ENCODE measurements around the gene HNF4A. TPM values are rescaled to one million over a fixed set of nuclear protein-coding genes. Genes with fewer than 3 reads are reported as not detected.

The HNF4A gene
- total and polyA plus RNA-seq, 2 of the 13 experiments (the other 11 are each of a cell fraction or from before 2014, with no cell fraction given) = 80.9 to 169 TPM

DNA sequence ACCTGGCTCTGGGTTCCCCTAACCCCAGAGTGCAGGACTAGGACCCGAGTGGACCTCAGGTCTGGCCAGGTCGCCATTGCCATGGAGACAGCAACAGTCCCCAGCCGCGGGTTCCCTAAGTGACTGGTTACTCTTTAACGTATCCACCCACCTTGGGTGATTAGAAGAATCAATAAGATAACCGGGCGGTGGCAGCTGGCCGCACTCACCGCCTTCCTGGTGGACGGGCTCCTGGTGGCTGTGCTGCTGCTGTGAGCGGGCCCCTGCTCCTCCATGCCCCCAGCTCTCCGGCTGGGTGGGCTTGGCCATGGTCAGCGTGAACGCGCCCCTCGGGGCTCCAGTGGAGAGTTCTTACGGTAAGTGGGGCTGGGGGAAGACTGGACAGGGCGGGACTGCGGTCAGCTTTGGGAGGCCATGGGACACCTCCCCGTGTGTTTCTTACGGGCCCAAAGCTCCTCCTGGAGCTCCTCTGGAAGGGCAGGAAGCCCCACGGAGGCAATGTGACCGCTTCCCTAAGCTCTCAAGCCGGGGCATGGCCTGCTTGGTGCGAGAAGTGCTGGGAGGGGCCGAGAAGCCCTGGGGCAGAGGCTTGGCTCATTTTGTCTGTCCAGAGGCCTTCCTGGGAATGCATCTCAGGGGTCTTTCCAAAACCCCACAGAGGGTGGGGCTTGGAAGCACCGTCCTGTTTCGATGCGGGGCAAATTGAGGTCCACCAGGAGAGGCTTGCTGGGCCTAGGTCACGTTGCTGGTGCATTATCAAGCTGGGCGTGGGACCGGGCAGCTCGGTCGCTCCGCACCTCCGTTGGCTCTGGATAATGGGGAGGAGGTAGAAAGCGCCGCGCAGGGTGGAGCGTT, at the start of gene HNF4A (continued):
- TF ChIP-seq, protein P1, sequence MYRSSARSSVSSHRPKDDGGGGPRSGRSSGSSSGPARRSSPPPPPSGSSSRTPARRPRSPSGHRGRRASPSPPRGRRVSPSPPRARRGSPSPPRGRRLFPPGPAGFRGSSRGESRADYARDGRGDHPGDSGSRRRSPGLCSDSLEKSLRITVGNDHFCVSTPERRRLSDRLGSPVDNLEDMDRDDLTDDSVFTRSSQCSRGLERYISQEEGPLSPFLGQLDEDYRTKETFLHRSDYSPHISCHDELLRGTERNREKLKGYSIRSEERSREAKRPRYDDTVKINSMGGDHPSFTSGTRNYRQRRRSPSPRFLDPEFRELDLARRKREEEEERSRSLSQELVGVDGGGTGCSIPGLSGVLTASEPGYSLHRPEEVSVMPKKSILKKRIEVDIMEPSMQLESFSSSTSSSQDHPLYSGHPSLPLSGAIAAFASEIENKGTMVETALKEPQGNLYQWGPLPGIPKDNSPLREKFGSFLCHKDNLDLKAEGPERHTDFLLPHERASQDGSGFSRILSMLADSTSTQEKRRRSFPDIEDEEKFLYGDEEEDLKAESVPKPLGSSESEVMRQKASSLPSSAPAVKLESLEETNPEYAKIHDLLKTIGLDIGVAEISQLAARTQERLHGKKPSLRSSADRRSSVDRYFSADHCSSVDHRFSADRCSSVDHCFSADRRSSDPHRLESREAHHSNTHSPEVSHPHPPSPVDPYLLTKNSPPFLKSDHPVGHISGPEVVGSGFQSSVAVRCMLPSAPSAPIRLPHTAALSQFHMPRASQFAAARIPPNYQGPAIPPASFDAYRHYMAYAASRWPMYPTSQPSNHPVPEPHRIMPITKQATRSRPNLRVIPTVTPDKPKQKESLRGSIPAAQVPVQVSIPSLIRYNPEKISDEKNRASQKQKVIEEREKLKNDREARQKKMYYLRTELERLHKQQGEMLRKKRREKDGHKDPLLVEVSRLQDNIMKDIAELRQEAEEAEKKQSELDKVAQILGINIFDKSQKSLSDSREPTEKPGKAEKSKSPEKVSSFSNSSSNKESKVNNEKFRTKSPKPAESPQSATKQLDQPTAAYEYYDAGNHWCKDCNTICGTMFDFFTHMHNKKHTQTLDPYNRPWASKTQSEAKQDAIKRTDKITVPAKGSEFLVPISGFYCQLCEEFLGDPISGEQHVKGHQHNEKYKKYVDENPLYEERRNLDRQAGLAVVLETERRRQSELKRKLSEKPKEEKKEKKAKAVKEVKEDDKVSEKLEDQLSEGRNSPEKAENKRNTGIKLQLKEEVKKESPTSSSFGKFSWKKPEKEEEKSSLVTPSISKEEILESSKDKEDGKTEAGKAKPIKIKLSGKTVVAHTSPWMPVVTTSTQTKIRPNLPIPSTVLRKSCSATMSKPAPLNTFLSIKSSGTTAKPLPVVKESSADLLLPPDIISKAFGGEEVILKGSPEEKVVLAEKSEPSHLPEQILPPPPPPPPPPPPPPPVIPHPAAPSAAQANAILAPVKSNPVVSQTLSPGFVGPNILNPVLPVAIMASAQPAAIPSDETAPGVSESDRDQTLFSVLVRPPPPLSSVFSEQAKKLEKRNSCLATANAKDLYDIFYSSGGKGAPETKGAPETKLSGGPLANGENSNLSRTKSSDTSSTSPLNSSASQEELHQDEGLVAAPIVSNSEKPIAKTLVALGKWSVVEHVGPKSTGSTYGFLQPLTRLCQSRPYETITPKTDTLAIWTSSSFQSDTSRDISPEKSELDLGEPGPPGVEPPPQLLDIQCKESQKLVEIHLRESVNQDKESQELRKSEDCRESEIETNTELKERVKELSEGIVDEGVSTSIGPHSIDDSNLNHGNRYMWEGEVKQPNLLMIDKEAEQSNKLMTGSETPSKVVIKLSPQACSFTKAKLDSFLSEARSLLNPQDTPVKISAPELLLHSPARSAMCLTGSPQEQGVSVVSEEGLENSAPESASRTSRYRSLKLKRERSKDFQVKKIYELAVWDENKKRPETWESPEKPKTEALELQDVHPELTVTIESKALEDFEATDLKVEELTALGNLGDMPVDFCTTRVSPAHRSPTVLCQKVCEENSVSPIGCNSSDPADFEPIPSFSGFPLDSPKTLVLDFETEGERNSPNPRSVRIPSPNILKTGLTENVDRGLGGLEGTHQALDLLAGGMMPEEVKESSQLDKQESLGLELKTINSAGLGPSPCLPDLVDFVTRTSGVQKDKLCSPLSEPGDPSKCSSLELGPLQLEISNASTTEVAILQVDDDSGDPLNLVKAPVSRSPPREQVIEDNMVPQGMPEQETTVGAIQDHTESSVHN (CRISPR knock-in tag; IDR thresholded peaks at IDR 0.05) = peak; percentile 93
- TF ChIP-seq ZNF431 (CRISPR knock-in tag; IDR thresholded peaks at IDR 0.05; ENCODE audit: borderline replicate concordance, low read depth) (peak; percentile 64), ZBTB3 (CRISPR knock-in tag; IDR thresholded peaks at IDR 0.05; ENCODE audit: borderline replicate concordance, low read depth) (peak; percentile 89; the same call in 1 of the 2 replicates), PRMT3 (CRISPR knock-in tag; IDR thresholded peaks at IDR 0.05; ENCODE audit: borderline replicate concordance, low read depth) (no peak), ZNF12 (CRISPR knock-in tag; IDR thresholded peaks at IDR 0.05) (peak; percentile 84), BRD4 (CRISPR knock-in tag; IDR thresholded peaks at IDR 0.05) (peak; percentile 79; the same call in 1 of the 2 replicates), LCORL (IDR thresholded peaks at IDR 0.05) (no peak), LCORL (CRISPR knock-in tag; IDR thresholded peaks at IDR 0.05) (peak; percentile 83), NFKBIZ (CRISPR knock-in tag; IDR thresholded peaks at IDR 0.05) (peak; percentile 33; the same call in 1 of the 2 replicates), ZNF530 (CRISPR knock-in tag; IDR thresholded peaks at IDR 0.05; ENCODE audit: low read depth) (peak; percentile 77; the same call in 1 of the 2 replicates), TAF15 (IDR thresholded peaks at IDR 0.05; ENCODE audit: low read depth, low read length, poor library complexity, severe bottlenecking) (peak; percentile 76)
- TF ChIP-seq, protein P2, sequence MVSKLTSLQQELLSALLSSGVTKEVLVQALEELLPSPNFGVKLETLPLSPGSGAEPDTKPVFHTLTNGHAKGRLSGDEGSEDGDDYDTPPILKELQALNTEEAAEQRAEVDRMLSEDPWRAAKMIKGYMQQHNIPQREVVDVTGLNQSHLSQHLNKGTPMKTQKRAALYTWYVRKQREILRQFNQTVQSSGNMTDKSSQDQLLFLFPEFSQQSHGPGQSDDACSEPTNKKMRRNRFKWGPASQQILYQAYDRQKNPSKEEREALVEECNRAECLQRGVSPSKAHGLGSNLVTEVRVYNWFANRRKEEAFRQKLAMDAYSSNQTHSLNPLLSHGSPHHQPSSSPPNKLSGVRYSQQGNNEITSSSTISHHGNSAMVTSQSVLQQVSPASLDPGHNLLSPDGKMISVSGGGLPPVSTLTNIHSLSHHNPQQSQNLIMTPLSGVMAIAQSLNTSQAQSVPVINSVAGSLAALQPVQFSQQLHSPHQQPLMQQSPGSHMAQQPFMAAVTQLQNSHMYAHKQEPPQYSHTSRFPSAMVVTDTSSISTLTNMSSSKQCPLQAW (CRISPR knock-in tag; IDR thresholded peaks at IDR 0.05) = peak; percentile 99
- TF ChIP-seq, protein P3, sequence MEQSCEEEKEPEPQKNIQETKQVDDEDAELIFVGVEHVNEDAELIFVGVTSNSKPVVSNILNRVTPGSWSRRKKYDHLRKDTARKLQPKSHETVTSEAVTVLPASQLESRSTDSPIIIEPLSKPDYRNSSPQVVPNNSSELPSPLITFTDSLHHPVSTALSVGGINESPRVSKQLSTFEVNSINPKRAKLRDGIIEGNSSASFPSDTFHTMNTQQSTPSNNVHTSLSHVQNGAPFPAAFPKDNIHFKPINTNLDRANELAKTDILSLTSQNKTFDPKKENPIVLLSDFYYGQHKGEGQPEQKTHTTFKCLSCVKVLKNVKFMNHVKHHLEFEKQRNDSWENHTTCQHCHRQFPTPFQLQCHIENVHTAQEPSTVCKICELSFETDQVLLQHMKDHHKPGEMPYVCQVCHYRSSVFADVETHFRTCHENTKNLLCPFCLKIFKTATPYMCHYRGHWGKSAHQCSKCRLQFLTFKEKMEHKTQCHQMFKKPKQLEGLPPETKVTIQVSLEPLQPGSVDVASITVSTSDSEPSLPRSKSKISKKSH (CRISPR knock-in tag; IDR thresholded peaks at IDR 0.05; ENCODE audit: borderline replicate concordance) = peak; percentile 87; the same call in 1 of the 2 replicates
